ENCODE data around the gene USHBP1.

USHBP1 gene

GRCh38 chr19:17202713-17203112 is 61.8 kb downstream of the USHBP1 start:
- no peak for TF ChIP-seq CTCF (IDR thresholded peaks at IDR 0.05; ENCODE audit: low read depth, low read length)
- no peak for DNase-seq (ENCODE audit: low read depth in 2 of 2)
- no peak overlapping the region for H3K4me3 ChIP-seq (replicated peaks in 1 of 2; ENCODE audit: low read depth in 2 of 2, low read length in 2 of 2)

DNA sequence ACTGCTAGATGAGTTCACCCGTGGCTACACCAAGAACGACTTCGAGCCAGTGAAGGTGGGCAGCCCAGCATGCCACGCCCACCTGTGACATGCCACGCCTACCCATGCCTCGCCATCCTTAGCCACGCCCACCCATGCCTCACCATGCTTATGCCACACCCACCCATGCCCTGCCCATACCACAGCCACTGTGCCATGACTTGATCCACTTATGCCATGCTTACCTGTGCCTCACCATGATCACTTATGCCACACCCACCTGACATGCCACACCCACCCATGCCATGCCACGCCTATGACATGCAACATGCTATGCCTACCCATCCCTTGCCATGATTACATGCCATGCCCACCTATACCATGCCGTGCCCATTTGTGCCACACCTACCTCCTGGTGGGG is 62.3 kb downstream of the USHBP1 start:
- H3K4me3 ChIP-seq (replicated peaks in 1 of 2; ENCODE audit: low read depth in 2 of 2, low read length in 2 of 2), result no peak overlapping the region
- TF ChIP-seq CTCF (IDR thresholded peaks at IDR 0.05; ENCODE audit: low read depth, low read length), result no peak
- no peak for DNase-seq (ENCODE audit: low read depth in 2 of 2)

DNA sequence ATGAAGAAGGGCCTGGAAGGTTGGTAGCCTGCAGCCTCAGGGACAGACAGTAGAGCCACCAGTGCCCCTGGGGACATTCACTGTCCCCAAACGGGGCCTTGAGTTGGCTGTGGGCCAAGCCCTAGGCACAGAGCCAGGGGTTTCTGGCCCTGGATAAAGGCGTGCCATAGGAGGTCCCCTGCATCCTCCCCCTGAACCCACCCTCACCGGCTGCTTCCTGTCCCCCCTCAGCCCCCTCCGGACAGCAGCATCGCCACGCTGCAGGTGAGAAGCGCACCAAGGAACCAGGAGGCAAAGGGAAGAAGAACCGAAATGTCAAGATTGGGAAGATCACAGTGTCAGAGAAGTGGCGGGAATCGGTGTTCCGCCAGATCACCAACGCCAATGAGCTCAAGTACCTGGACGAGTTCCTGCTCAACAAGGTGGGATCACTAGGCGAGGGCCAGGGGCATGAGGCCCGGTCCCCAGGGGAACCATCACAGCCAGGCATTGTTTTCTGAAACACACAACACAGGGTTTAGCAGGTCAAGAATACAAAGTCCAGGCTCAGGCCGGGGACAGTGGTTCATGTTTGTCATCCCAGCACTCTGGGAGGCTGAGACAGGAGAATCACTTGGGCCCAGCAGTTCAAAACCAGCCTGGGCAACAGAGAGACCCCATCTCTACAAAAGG is 64.0 kb downstream of the USHBP1 start:
- no peak overlapping the region for H3K4me3 ChIP-seq (replicated peaks in 1 of 2; ENCODE audit: low read depth in 2 of 2, low read length in 2 of 2)
- no peak for TF ChIP-seq CTCF (IDR thresholded peaks at IDR 0.05; ENCODE audit: low read depth, low read length)
- no peak for DNase-seq (ENCODE audit: low read depth in 2 of 2)
